Caco-2 (cell line): Measurements from ENCODE around the gene USP34. TPM values are rescaled to one million over a fixed set of nuclear protein-coding genes. Genes with fewer than 3 reads are reported as not detected.

Experiments used
- BruUV-seq: library from RNA; stranded (reverse); fragments of 400-500 nt; replicated peaks from 2 replicates; lab custom pipeline; 2021; lab: Mats Ljungman, UMichigan
- CTCF ChIA-PET: fragments of 300-600 bp; sonication (Branson Sonifier 250); formaldehyde crosslinking; loops from one replicate; lab custom pipeline; 2022; ENCODE audit warnings: antibody characterized with exemption; lab: Charles Lee
- POLR2A ChIA-PET: fragments of 300-600 bp; sonication (Branson Sonifier 250); formaldehyde crosslinking; loops from one replicate; lab custom pipeline; 2022; ENCODE audit warnings: antibody characterized with exemption; lab: Charles Lee
- DNase-seq, 2 experiments: peaks; one replicate each; pipeline versions ENCODE4 v3.0.0 to v3.0.0-alpha.2; 2020 to 2022
- H3K27me3 ChIP-seq: replicated peaks from 2 replicates; pipeline ENCODE4 v1.6.0; 2011; ENCODE audit warnings: low read length; ENCODE audit not compliant: control insufficient read depth, insufficient read depth
- H3K36me3 ChIP-seq: 2 replicates; pipeline ENCODE4 v1.5.1; 2011; ENCODE audit warnings: low read length; ENCODE audit not compliant: control insufficient read depth, insufficient read depth
- H3K4me1 ChIP-seq: fragments of 250-450 bp; sonication (Bioruptor Pico); 2 replicates; pipeline ENCODE4 v1.5.1; 2020; ENCODE audit warnings: mild to moderate bottlenecking
- H3K4me3 ChIP-seq: 2 replicates; pipeline ENCODE4 v1.5.1; 2011; ENCODE audit warnings: low read depth, mild to moderate bottlenecking, control low read depth, low read length
- H3K9me3 ChIP-seq: fragments of 250-450 bp; sonication (Bioruptor Pico); 2 replicates; pipeline ENCODE4 v1.5.1; 2020; ENCODE audit warnings: mild to moderate bottlenecking, moderate library complexity
- H3K27ac Mint-ChIP-seq: one replicate; pipeline ENCODE4 v1.8.0; 2022; ENCODE audit warnings: mixed read lengths; ENCODE audit not compliant: unreplicated experiment
- H3K27me3 Mint-ChIP-seq: one replicate; pipeline ENCODE4 v1.8.0; 2022; ENCODE audit warnings: mixed read lengths; ENCODE audit not compliant: insufficient read depth, unreplicated experiment
- H3K36me3 Mint-ChIP-seq: one replicate; pipeline ENCODE4 v1.8.0; 2022; ENCODE audit warnings: mild to moderate bottlenecking, mixed read lengths; ENCODE audit not compliant: insufficient read depth, unreplicated experiment
- H3K4me1 Mint-ChIP-seq: one replicate; pipeline ENCODE4 v1.8.0; 2022; ENCODE audit warnings: low read depth, mixed read lengths; ENCODE audit not compliant: unreplicated experiment
- H3K4me3 Mint-ChIP-seq: one replicate; pipeline ENCODE4 v1.8.0; 2022; ENCODE audit warnings: mild to moderate bottlenecking, moderate library complexity, mixed read lengths; ENCODE audit not compliant: unreplicated experiment
- H3K9me3 Mint-ChIP-seq: one replicate; pipeline ENCODE4 v1.8.0; 2022; ENCODE audit warnings: mixed read lengths; ENCODE audit not compliant: unreplicated experiment
- intact Hi-C: fragments of 100-400 bp; cut with micrococcal nuclease; formaldehyde crosslinking; loops from one replicate; pipeline ENCODE4 v1.10.0; 2022; ENCODE audit not compliant: unreplicated experiment
- total RNA-seq: library from RNA; stranded (reverse); gene quantifications from 2 replicates; pipeline ENCODE4 v1.2.3, GENCODE V29; 2022
- TF ChIP-seq, protein P1 (sequence below), 2 experiments: fragments of 200-600 bp in 1 of 2; IDR thresholded peaks; 1 replicate in 1 of 2; 2 replicates in 1 of 2; pipeline versions ENCODE4 v1.5.1 to v1.8.0; 2011 to 2022; ENCODE audit warnings: antibody characterized with exemption in 1 of 2, control low read depth in 1 of 2, inconsistent platforms in 1 of 2, low read depth in 1 of 2, low read length in 1 of 2, mild to moderate bottlenecking in 1 of 2, moderate library complexity in 1 of 2; ENCODE audit not compliant: insufficient read depth in 1 of 2, severe bottlenecking in 1 of 2, unreplicated experiment in 1 of 2

The USP34 gene
- total RNA-seq, 1 experiment from 2014 or later: 100 TPM

DNA sequence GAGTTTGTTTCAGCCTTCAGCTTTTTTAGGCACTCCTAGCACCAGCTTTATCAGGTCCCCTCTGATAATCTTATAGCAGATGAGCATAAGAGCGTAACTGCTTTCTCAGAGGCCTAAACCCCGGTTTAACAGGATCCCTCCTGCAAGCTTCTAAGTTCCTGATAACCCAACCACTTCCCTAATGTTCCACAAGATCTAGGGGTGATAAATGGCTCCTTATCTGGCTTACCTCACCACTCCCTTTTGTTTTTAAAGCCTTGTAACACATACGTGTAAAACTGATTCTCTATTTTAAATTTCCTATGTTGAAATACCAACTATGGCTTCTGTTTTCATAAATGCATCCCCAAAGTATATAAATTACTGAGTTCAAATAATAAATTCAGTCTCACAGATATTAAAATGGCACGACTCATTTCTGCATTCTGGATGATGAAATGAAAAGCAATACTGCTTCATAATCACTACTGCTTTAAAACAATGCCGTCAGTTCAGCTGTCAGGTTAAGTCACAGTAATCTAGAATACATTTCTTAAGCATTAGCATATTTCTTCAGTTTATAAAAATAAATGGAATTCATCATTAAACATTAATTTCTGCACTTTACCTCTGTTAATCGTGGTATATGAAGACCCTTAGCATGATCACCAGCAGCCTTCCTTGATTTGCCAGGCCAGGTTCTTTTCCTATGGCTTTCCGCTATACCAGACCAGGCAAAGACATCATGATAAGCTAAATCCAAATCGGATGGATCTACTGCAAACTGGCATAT, 182.6 kb downstream of the USP34 start:
- TF ChIP-seq, protein P1, sequence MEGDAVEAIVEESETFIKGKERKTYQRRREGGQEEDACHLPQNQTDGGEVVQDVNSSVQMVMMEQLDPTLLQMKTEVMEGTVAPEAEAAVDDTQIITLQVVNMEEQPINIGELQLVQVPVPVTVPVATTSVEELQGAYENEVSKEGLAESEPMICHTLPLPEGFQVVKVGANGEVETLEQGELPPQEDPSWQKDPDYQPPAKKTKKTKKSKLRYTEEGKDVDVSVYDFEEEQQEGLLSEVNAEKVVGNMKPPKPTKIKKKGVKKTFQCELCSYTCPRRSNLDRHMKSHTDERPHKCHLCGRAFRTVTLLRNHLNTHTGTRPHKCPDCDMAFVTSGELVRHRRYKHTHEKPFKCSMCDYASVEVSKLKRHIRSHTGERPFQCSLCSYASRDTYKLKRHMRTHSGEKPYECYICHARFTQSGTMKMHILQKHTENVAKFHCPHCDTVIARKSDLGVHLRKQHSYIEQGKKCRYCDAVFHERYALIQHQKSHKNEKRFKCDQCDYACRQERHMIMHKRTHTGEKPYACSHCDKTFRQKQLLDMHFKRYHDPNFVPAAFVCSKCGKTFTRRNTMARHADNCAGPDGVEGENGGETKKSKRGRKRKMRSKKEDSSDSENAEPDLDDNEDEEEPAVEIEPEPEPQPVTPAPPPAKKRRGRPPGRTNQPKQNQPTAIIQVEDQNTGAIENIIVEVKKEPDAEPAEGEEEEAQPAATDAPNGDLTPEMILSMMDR (IDR thresholded peaks at IDR 0.05; ENCODE audit: insufficient read depth in 1 of 2, low read depth in 1 of 2, low read length in 1 of 2, severe bottlenecking in 1 of 2, unreplicated experiment in 1 of 2): no peak
- Mint-ChIP-seq H3K9me3 (no peaks in the 10 kb centered on the region), H3K36me3 (peaks cover 43% of the 10 kb centered on the region), H3K4me1 (no peaks in the 10 kb centered on the region), H3K27me3 (no peaks in the 10 kb centered on the region), H3K4me3 (no peak overlapping the region), H3K27ac (peak overlapping the region; percentile 86)
- Histone ChIP-seq H3K9me3 (no peaks in the 10 kb centered on the region), H3K4me3 (no peak overlapping the region), H3K27me3 (no peaks in the 10 kb centered on the region), H3K4me1 (peaks cover 6% of the 10 kb centered on the region; the same call in 1 of the 2 replicates), H3K36me3 (peaks cover 1% of the 10 kb centered on the region; the same call in 1 of the 2 replicates)
- peak in 1 of 2 experiments; percentile 26 for DNase-seq
- CTCF ChIA-PET: no interaction called here
- BruUV-seq: no TSS peak
- intact Hi-C loops: loop anchor here (10.0 kb wide), 1 partner anchor 187 kb away; the partner anchor contains the start of gene USP34
- POLR2A ChIA-PET: no interaction called here

DNA sequence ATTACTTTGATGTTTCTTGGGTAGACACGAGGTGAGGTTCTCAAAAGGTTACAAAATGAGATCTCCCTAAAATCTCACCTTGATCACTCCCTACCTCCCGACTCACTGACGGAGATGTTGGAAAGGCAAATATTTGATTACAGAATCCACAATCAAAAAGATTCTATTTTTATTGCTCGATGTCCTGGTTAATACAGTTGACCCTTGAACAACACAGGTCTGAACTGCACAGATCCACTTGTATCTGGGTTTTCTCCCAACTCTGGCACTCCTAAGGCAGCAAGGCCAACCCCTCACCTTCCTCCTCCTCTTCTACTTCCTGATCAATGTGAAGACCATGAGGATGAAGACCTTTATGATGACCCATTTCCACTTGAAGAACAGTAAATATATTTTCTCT, 183.6 kb downstream of the USP34 start:
- no peaks in the 10 kb centered on the region for H3K27me3 ChIP-seq
- H3K9me3 Mint-ChIP-seq: no peaks in the 10 kb centered on the region
- H3K4me1 ChIP-seq: peaks cover 6% of the 10 kb centered on the region; the same call in 1 of the 2 replicates
- no peak overlapping the region for H3K4me3 Mint-ChIP-seq
- H3K4me3 ChIP-seq: no peak overlapping the region
- H3K27ac Mint-ChIP-seq: peak overlapping the region; percentile 86
- no peaks in the 10 kb centered on the region for H3K27me3 Mint-ChIP-seq
- DNase-seq: no peak
- intact Hi-C loops: loop anchor here (10.0 kb wide), 1 partner anchor 188 kb away; the partner anchor contains the start of gene USP34
- TF ChIP-seq, protein P1 (IDR thresholded peaks at IDR 0.05; ENCODE audit: insufficient read depth in 1 of 2, low read depth in 1 of 2, low read length in 1 of 2, severe bottlenecking in 1 of 2, unreplicated experiment in 1 of 2): no peak
- CTCF ChIA-PET: interaction anchor here (0.5 kb wide), 1 partner anchor 133 kb away, joined by 5 read pairs; no protein-coding TSS in a partner anchor
- H3K36me3 Mint-ChIP-seq: peaks cover 40% of the 10 kb centered on the region
- POLR2A ChIA-PET: no interaction called here
- BruUV-seq: no TSS peak
- H3K4me1 Mint-ChIP-seq: no peaks in the 10 kb centered on the region
- H3K36me3 ChIP-seq: peaks cover 1% of the 10 kb centered on the region; the same call in 1 of the 2 replicates
- no peaks in the 10 kb centered on the region for H3K9me3 ChIP-seq

DNA sequence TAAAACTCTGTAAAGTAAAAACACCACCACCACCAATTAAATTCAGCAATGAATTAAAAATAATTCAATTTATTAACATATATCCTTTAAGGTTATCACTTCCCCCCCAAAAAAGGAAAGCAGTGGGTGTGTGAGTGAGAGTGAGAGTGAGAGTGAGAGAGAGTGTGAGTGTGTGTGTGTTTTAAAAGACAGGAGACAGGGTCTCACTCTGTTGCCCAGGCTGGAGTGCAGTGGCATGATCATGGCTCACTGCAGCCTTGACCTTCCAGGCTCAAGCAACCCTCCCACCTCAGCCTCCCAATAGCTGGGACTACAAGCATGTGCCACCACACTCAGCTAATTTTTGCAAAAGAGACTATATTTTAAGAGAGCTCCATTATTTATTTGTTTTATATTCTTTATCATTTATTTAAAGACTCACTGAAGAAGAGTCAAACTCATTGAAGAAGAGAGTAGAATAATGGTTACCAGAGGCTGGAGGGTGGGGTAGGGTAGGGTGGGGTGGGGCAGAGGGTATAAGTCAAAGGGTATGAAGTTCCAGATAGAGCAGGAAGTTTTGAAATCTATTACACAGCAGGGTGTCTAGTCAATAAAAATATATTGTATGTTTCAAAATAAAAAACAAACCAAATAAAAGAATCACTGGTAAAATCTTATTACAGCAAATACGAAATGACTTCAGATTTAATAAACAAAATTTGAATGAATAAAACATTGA, 187.3 kb downstream of the USP34 start:
- BruUV-seq: no TSS peak
- POLR2A ChIA-PET: no interaction called here
- CTCF ChIA-PET: interaction anchor here (0.6 kb wide), 1 partner anchor 26 kb away, joined by 3 read pairs; no protein-coding TSS in a partner anchor
- no peak overlapping the region for H3K4me3 ChIP-seq
- H3K36me3 ChIP-seq: peaks cover 1% of the 10 kb centered on the region; the same call in 1 of the 2 replicates
- no peaks in the 10 kb centered on the region for H3K9me3 ChIP-seq
- intact Hi-C loops: loop anchor here (10.0 kb wide), 1 partner anchor 191 kb away; the partner anchor contains the start of gene USP34
- peaks cover 6% of the 10 kb centered on the region; the same call in 1 of the 2 replicates for H3K4me1 ChIP-seq
- H3K27me3 ChIP-seq: no peaks in the 10 kb centered on the region
- no peak for DNase-seq
- Mint-ChIP-seq H3K9me3 (no peaks in the 10 kb centered on the region), H3K27ac (no peak overlapping the region), H3K4me3 (no peak overlapping the region), H3K36me3 (peaks cover 29% of the 10 kb centered on the region), H3K4me1 (no peaks in the 10 kb centered on the region), H3K27me3 (no peaks in the 10 kb centered on the region)
- TF ChIP-seq, protein P1 (IDR thresholded peaks at IDR 0.05; ENCODE audit: insufficient read depth in 1 of 2, low read depth in 1 of 2, low read length in 1 of 2, severe bottlenecking in 1 of 2, unreplicated experiment in 1 of 2): no peak
